Mesodermal cell (in vitro differentiated cells): ENCODE data around the gene FBXO27.

ENCODE experiments used
- H3K27ac ChIP-seq: 2 replicates; pipeline ENCODE4 v1.7.0; 2013; ENCODE audit warnings: mild to moderate bottlenecking, low read depth, low read length, moderate library complexity; ENCODE audit not compliant: severe bottlenecking
- H3K36me3 ChIP-seq: 2 replicates; pipeline ENCODE4 v1.7.1; 2013; ENCODE audit warnings: mild to moderate bottlenecking, low read length, moderate library complexity; ENCODE audit not compliant: control insufficient read depth, insufficient read depth
- H3K4me1 ChIP-seq: one replicate; pipeline ENCODE4 v1.7.1; 2013; ENCODE audit warnings: mild to moderate bottlenecking, low read length; ENCODE audit not compliant: insufficient read depth, control insufficient read depth, poor library complexity, severe bottlenecking
- H3K4me3 ChIP-seq: 2 replicates; pipeline ENCODE4 v1.7.0; 2013; ENCODE audit warnings: low read length, control low read depth, mild to moderate bottlenecking; ENCODE audit not compliant: insufficient read depth, poor library complexity, severe bottlenecking; ENCODE audit errors: extremely low read depth
- H3K9me3 ChIP-seq: 2 replicates; pipeline ENCODE4 v1.7.1; 2013; ENCODE audit warnings: mild to moderate bottlenecking, low read length, moderate library complexity; ENCODE audit not compliant: control insufficient read depth
- WGBS, 2 experiments: methylation state at CpG; one replicate each; pipeline ENCODE4 v1.1.5; 2013; ENCODE audit warnings: missing lambda C conversion rate in 2 of 2; ENCODE audit not compliant: insufficient coverage in 2 of 2; 5-methylcytosine and 5-hydroxymethylcytosine counted together

FBXO27 gene

GRCh38 chr19:39038098-39038497 is 5.7 kb upstream of the FBXO27 start:
- no peaks in the 10 kb centered on the region for H3K9me3 ChIP-seq
- WGBS, 2 experiments = 38% methylated on average over 5 to 7 of the region's 9 CpGs
- H3K4me3 ChIP-seq = no peak overlapping the region
- no peaks in the 10 kb centered on the region for H3K36me3 ChIP-seq
- no peak overlapping the region for H3K27ac ChIP-seq
- no peaks in the 10 kb centered on the region for H3K4me1 ChIP-seq

GRCh38 chr19:39037194-39037593 is 4.8 kb upstream of the FBXO27 start:
- no peaks in the 10 kb centered on the region for H3K4me1 ChIP-seq
- H3K36me3 ChIP-seq = no peaks in the 10 kb centered on the region
- no peak overlapping the region for H3K27ac ChIP-seq
- no peaks in the 10 kb centered on the region for H3K9me3 ChIP-seq
- H3K4me3 ChIP-seq = no peak overlapping the region
- 75% methylated on average over 2 of the region's 2 CpGs; no CpG with 5 or more reads in 1 of the 2 experiments for WGBS, 2 experiments

GRCh38 chr19:39036581-39036980 is 4.2 kb upstream of the FBXO27 start:
- H3K27ac ChIP-seq = no peak overlapping the region
- no peaks in the 10 kb centered on the region for H3K9me3 ChIP-seq
- no peaks in the 10 kb centered on the region for H3K4me1 ChIP-seq
- no peak overlapping the region for H3K4me3 ChIP-seq
- H3K36me3 ChIP-seq = no peaks in the 10 kb centered on the region

- Histone ChIP-seq H3K36me3 (peaks cover 5% of the 10 kb centered on the region), H3K4me3 (peak overlapping the region; percentile 60), H3K27ac (no peak overlapping the region), H3K9me3 (peaks cover 9% of the 10 kb centered on the region), H3K4me1 (no peaks in the 10 kb centered on the region)
- WGBS, 2 experiments = 0 to 1% methylated on average over 25 to 38 of the region's 49 CpGs
These were observed 834 bp downstream of the FBXO27 start for GRCh38 chr19:39031368-39032062.

GRCh38 chr19:39030854-39031367 is 1.4 kb downstream of the FBXO27 start:
- H3K4me3 ChIP-seq = peak overlapping the region; percentile 60
- no peak overlapping the region for H3K27ac ChIP-seq
- peaks cover 5% of the 10 kb centered on the region for H3K36me3 ChIP-seq
- no peaks in the 10 kb centered on the region for H3K4me1 ChIP-seq
- H3K9me3 ChIP-seq = peaks cover 9% of the 10 kb centered on the region
- 16 to 28% methylated on average over 9 to 10 of the region's 11 CpGs for WGBS, 2 experiments

GRCh38 chr19:39024875-39025641 is 7.3 kb downstream of the FBXO27 start:
- WGBS, 2 experiments = 93 to 96% methylated on average over 12 to 14 of the region's 14 CpGs
- Histone ChIP-seq H3K36me3 (peaks cover 5% of the 10 kb centered on the region), H3K27ac (no peak overlapping the region), H3K9me3 (peaks cover 9% of the 10 kb centered on the region), H3K4me3 (no peak overlapping the region), H3K4me1 (no peaks in the 10 kb centered on the region)

- WGBS, 2 experiments = 70 to 80% methylated on average over 2 of the region's 4 CpGs
- Histone ChIP-seq H3K36me3 (no peaks in the 10 kb centered on the region), H3K9me3 (no peaks in the 10 kb centered on the region), H3K4me1 (no peaks in the 10 kb centered on the region), H3K4me3 (no peak overlapping the region), H3K27ac (no peak overlapping the region)
These were observed 11.3 kb downstream of the FBXO27 start for GRCh38 chr19:39021063-39021462.

GRCh38 chr19:39017646-39018045 is 14.7 kb downstream of the FBXO27 start:
- H3K36me3 ChIP-seq = no peaks in the 10 kb centered on the region
- WGBS, 2 experiments = 83 to 89% methylated on average over 1 to 3 of the region's 4 CpGs

GRCh38 chr19:39017026-39017425 is 15.3 kb downstream of the FBXO27 start:
- 89 to 93% methylated on average over 6 of the region's 6 CpGs for WGBS, 2 experiments
- Histone ChIP-seq H3K4me3 (no peak overlapping the region), H3K4me1 (no peaks in the 10 kb centered on the region), H3K27ac (no peak overlapping the region), H3K9me3 (no peaks in the 10 kb centered on the region), H3K36me3 (no peaks in the 10 kb centered on the region)

More at GRCh38 chr19:39017646-39018045, 14.7 kb downstream of the FBXO27 start:
- no peaks in the 10 kb centered on the region for H3K9me3 ChIP-seq
- no peaks in the 10 kb centered on the region for H3K4me1 ChIP-seq
- no peak overlapping the region for H3K27ac ChIP-seq
- no peak overlapping the region for H3K4me3 ChIP-seq

GRCh38 chr19:39014037-39014436 is 18.3 kb downstream of the FBXO27 start:
- H3K27ac ChIP-seq = no peak overlapping the region
- H3K4me1 ChIP-seq = no peaks in the 10 kb centered on the region
- no peak overlapping the region for H3K4me3 ChIP-seq
- H3K9me3 ChIP-seq = no peaks in the 10 kb centered on the region
- 87 to 94% methylated on average over 7 of the region's 7 CpGs for WGBS, 2 experiments
- H3K36me3 ChIP-seq = no peaks in the 10 kb centered on the region

GRCh38 chr19:39009001-39009400 is 23.3 kb downstream of the FBXO27 start:
- 78 to 82% methylated on average over 3 to 4 of the region's 6 CpGs for WGBS, 2 experiments
- H3K4me1 ChIP-seq = no peaks in the 10 kb centered on the region
- H3K36me3 ChIP-seq = no peaks in the 10 kb centered on the region
- no peak overlapping the region for H3K27ac ChIP-seq
- no peaks in the 10 kb centered on the region for H3K9me3 ChIP-seq
- no peak overlapping the region for H3K4me3 ChIP-seq
